ENCODE measurements around the gene RAB24.
"Not testable (repeated sequence)": the region's sequence is repeated elsewhere in the genome, so short reads cannot be mapped to it uniquely, and the experiment has no call there.

The RAB24 gene

GRCh38 chr5:177291735-177292134, 11.8 kb downstream of the RAB24 start:
- DNase-seq, result no peak

DNA sequence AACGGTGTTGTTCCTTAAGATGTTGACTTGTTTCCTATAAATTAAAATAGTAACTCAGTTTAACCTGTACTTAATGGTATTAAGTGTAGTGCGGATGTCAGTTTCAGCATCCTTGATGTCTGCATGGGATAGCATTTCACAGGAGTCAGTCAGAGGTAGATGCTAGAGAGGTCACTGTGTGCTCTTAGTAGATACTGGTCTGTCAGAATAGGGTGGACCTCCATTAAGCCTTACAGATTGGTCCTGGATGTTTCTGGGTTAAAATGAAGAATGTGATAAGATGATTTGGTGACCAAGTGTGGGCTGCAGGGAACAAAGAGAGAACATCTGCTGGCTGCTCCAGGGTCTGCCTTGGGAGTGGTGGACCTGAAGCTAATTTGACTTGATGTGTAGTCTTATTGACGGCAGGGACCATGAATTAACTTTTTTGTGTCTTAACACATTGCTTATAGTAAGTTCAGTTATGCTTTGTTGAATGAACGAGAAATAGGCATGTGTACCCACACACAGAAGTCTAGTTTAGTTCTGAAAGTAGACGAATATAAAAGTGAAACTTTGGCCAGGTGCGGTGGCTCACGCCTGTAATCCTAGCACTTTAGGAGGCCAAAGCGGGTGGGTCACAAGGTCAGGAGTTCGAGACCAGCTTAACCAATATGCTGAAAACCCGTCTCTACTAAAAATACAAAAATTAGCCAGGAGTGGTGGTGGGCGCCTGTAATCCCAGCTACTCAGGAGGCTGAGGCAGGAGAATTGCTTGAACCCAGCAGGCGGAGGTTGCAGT, 12.5 kb downstream of the RAB24 start:
- DNase-seq, result no peak

- no peak for DNase-seq
Measured at GRCh38 chr5:177288191-177288590, 15.3 kb downstream of the RAB24 start.

- no peak for DNase-seq
Measured at GRCh38 chr5:177276886-177277285, 26.6 kb downstream of the RAB24 start.

- DNase-seq, result no peak
Measured at GRCh38 chr5:177275883-177276282, 27.6 kb downstream of the RAB24 start.

DNA sequence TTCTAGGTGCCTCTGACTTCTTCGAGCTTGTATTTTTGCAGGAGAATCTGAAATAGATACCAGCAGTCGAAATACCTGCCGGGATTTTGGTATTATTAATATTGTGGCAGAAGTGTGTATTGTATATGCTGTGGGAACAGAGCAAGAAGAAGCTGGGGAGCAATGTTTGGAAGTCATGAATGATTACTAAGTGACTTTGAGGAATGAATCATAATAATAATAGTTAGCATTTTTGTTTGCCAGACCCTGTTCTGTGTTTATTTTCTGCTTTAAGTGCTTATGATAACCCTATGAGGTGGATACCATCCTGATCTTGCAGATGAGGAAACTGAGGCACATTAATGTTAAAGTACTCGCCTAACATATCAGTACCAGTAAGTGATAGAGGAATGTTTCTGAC, 32.4 kb downstream of the RAB24 start:
- no peak for DNase-seq

- no peak for DNase-seq
Measured at GRCh38 chr5:177270653-177271052, 32.9 kb downstream of the RAB24 start.

DNA sequence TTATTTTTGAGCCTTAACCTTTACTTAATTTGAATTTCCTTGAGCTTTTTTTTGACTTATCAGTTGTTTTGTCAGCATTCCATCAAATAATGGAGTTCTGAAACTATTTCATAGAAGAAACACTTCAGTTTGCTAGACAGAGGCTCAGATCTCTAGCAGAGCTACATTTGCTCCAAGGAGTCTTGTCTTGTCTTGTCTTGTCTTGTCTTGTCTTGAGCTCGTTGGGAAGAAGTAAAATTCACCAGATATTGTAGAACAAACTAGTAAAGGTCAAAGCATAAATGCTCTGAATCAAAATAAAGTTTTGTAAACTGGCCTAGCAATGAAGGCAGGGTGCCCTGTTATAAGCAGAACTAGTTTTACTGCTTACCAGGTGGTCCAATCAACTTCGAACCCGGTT, 33.5 kb downstream of the RAB24 start:
- no peak for DNase-seq

DNA sequence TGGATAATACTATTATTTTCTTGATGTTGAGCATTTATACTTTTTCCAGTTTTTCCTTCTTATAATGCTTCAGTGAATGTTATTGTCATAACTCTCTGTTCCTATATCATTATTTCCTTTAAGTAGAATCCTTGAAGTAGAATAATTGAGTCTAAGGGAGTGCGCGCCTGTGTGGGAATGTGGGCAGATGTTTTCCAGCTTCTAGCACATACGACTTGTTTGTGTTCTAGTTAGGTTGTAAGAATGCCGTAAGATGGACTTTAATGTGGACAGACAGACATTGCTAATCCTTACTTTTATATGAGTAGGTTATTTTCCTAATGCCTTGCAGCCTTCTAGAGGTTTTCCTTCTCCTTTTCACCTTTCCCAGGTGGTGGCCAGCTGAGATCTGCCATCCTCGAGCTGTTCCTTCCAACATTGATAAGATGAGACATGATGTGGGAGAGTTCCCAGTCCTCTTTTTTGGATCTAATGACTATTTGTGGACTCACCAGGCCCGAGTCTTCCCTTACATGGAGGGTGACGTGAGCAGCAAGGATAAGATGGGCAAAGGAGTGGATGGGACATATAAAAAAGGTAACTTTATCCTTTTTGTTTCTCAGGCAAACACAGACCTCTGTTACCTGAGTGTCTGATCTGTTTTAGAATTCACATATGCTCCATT, 34.2 kb downstream of the RAB24 start:
- no peak for DNase-seq

DNA sequence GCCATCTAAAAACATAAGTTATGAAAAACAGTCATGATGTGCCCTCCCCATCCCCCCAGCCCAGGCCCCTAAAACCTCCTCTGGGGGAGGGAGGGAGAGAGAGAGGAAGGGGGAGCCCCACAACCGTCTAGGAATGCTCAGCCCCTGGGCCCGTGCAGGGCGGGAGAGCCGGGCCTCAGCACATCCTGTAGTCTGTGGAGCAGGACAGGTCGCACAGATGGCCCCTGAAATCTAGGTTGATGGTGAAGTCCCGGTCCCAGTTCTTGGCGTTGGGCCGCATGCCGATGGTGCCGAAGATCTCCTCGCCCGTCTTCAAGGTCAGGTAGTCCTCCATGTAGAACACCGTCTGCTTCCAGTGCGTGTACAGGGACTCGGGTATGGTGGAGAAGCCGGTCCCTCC, 38.1 kb downstream of the RAB24 start:
- no peak for DNase-seq

GRCh38 chr5:177264178-177264577, 39.3 kb downstream of the RAB24 start:
- DNase-seq, result no peak

DNA sequence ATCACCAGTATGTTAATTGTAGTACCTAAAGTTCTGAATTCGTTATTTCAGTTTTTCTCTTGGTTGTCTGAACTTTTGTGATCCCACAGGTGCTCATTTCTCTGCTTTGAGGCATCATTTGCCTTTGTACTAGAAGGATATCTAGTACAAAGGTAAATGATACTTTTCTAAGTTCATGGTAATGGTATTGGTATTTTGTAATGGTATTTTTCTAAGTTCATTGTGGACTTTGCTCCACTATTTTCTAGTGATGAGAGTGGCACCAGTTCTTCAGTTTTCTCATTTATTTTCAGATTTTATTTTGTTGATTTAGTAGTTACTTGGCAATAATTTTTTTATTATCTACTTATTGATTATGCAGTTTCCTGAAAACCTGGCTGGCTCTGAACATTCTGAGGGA, 42.0 kb downstream of the RAB24 start:
- DNase-seq, result no peak

- DNase-seq, result no peak
Measured at GRCh38 chr5:177260961-177261360, 42.6 kb downstream of the RAB24 start.

DNA sequence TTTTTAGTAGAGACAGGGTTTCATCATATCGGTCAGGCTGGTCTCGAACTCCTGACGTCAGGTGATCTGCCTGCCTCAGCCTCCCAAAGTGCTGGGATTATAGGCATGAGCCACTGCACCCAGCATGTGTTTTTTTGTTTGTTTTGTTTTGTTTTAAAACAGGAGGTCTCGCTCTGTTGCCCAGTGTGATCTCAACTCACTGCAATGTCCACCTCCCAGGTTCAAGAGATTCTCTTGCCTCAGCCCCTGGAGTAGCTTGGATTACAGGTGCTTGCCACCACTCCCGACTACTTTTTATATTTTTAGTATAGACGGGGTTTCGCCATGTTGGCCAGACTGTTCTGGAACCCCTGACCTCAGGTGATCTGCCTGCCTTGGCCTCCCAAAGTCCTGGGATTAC, 44.8 kb downstream of the RAB24 start:
- not testable (repeated sequence) for DNase-seq

GRCh38 chr5:177256296-177256695, 47.2 kb downstream of the RAB24 start:
- DNase-seq, result no peak

DNA sequence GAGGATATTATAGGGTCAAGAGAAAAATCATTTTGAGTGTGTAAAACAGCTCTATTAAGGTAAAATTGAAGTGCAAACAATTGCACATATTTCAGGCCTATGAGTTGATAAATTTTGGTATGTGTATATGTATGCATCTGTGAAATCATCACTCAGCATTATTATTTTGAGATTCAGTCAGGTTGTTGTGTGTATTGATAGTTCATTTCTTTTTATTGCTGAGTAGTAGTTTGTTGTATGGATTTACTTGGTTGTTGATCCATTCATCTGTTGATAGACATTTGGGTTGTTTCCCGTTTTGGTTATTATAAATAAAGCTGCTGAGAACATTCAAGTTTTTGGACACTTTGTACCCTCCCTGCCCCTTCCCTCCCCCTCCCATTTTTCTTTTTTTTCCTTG, 50.3 kb downstream of the RAB24 start:
- DNase-seq, result no peak
